NCI-H2196 treated with DMSO at 0.1 percent for 48 hours (cell line): ENCODE results near the gene SPEG.

Source experiments
- DNase-seq: peaks from one replicate; lab custom pipeline; 2025; ENCODE audit not compliant: unreplicated experiment; lab: John Stamatoyannopoulos, UW

SPEG gene

GRCh38 chr2:219442256-219443015 is 7.8 kb downstream of the SPEG start:
- no peak for DNase-seq

DNA sequence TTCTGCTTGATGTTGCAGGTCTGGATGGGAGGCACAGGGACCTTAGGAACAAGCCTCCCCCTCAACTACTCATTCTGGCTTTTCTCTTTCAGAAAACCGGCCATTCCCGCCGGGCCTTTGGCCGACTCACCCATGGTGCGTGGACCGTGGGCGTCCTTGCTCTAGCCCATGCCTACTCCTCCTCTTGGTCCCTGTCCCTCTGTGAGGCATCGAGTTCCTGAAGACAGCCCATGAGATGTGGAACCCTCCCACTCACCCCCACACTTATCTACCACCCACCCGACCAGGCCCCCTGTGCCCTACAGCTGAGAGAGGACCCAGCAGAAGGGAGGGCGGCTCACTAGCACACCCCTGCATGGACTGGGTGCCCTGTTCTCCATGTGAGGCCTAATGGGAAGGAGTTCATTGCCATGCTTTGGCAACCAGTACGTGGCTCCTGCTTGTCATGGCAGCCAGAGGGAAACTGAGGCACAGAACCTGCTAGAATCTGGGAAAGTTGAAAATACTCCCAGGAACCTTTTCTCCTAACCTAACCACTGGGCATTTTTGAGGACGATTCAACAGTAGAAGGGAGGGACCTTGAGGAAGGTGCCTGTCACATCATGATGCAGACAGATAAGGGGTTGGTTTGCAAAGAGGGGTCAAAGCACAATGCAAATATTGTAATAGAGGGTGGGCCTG is 8.5 kb downstream of the SPEG start:
- no peak for DNase-seq

- DNase-seq, result no peak
Observed at GRCh38 chr2:219443697-219444023, 9.0 kb downstream of the SPEG start.

- no peak for DNase-seq
Observed at GRCh38 chr2:219444566-219445091, 10.0 kb downstream of the SPEG start.

GRCh38 chr2:219445220-219445640 is 10.6 kb downstream of the SPEG start:
- no peak for DNase-seq

DNA sequence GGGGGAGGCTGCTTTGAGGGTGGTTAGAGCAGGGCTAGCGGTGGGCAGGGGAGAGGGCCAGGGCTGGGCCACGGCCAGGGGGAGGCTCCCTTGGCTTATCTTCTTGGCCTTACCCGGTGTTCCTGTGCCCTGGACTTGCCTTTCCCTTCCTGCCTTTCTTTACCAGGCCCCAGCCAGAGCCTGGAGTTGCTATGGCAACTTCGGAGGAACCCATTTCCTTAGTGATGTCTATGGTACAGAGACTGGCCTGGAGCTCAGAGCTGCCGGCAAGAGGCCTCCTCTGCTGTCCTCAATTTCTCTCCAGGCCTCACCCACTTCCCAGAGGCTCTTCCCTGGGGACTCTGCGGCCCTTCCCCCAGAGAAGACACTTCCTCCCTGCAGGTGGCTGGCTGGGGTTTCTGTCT is 11.5 kb downstream of the SPEG start:
- DNase-seq, result peak; percentile 36

DNA sequence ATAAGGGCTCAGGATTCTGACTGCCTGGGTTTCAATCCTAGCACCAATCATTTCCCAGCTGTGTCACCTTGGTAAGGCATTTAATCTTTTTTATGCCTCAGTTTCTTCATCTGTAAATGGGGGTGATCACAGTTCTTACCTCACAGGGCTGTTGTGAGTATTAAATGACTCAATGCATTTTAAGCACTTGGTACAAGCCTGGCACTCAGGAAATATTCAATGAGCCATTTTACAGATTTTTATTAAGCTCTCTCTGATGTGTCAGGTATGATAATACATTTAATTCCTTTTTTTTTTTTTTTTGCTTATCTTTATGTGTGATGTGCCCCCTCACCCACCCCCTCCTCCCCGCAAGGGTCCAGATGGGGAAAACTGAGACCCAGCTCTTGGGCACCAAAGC is 12.0 kb downstream of the SPEG start:
- DNase-seq, result no peak

GRCh38 chr2:219447242-219448098 is 12.8 kb downstream of the SPEG start:
- no peak for DNase-seq

DNA sequence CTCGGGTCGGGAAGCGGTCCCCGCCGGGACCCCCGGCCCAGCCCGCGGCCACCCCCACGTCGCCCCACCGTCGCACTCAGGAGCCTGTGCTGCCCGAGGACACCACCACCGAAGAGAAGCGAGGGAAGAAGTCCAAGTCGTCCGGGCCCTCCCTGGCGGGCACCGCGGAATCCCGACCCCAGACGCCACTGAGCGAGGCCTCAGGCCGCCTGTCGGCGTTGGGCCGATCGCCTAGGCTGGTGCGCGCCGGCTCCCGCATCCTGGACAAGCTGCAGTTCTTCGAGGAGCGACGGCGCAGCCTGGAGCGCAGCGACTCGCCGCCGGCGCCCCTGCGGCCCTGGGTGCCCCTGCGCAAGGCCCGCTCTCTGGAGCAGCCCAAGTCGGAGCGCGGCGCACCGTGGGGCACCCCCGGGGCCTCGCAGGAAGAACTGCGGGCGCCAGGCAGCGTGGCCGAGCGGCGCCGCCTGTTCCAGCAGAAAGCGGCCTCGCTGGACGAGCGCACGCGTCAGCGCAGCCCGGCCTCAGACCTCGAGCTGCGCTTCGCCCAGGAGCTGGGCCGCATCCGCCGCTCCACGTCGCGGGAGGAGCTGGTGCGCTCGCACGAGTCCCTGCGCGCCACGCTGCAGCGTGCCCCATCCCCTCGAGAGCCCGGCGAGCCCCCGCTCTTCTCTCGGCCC is 13.6 kb downstream of the SPEG start:
- no peak for DNase-seq

GRCh38 chr2:219448776-219449341 is 14.2 kb downstream of the SPEG start:
- no peak for DNase-seq

- no peak for DNase-seq
Observed at GRCh38 chr2:219449609-219450008, 15.0 kb downstream of the SPEG start.

GRCh38 chr2:219451661-219452360 is 17.2 kb downstream of the SPEG start:
- DNase-seq, result no peak

DNA sequence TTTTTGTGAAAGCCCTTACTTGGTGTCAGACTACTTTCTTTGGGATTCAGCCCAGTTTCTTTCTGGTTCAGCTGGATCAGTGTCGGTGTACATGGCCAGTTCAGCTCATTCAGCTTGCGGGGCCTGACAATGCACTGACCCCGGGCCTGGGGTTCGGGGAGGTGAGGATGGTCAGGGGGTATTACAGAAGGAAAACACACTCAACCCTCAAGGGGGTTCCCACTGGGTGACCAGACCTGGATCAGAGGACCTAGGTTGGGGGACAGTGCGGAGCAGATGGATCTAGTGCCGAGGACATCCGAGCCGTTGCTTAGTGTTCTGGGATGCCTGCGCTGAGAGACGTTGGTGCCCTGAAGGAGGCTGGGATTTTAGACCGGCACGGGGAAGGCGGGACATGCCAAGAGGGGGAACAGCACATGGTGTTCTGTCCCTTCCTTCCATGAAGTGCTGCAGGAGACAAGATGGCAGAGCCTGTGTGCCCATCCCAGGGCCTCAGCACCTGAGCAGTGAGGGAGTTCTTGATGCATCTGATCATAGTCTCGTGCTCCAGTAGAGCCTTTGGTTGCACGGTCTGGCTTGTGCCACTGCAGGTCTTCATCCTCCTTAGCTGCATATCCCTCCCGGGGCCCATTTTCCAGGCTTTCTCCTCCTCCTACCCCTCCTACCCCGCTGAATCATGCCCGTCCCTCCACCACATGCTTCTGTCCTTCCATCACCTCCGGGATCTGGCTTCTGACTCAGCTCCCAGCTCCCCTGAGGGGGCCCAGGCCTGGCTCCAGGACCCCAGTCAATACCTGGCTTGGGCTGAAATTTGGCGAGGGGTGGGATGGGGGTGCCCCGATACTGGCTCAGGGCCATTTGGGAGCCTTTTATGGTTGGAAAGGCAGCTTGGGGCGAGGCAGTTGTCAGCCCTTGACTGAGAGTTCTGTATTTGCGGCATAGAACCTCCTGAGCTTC is 18.0 kb downstream of the SPEG start:
- DNase-seq, result no peak

- DNase-seq, result no peak
Observed at GRCh38 chr2:219453671-219454590, 19.3 kb downstream of the SPEG start.

GRCh38 chr2:219455581-219455980 is 20.9 kb downstream of the SPEG start:
- no peak for DNase-seq

DNA sequence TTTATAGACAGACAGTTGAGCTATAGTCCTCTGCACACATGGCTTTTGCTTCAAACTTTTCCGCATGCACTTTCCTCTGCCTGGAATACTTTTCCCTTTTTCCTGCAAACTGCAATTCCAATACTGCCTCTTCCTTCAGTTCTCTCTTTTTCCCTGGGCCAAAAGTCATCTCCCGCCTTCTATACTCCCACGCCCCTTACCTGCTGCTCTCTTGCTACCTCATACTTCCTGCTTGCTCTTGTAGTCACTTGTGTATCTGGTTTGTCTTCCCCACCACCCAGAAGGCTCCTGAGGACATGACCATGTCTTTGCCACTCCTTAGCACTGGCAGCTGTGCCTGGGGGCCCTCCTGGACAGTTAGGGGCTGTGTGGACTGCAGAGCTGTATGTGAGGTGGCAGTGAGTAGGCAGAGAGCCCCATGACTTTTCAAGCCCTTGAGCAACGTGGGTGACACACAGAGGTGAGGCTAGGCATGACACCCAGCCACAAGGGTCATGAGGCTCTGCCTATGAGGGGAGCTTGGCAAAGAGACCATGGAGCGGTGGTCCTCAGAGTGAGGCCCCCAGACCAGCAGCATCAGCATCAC is 23.2 kb downstream of the SPEG start:
- no peak for DNase-seq

DNA sequence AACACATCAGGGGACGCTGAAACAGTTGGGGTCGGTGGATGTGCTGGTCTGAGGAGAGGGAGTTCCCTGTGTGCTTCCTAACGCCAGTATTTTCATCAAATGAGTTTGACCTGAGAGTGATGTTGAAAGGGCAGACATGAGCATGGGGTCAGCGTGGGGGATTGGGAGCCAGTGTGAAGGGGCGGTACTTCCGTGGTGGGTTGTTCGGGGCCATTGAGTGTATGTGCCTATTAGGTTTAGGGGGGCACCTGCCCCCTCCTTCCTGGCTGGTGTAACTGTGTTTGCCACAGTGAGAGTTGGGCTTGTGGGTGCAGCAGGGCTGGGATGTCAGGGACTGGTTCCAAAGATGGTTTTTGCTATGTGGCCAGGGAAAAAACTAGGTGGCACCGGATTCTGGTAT is 24.4 kb downstream of the SPEG start:
- no peak for DNase-seq
